Epithelial cell of proximal tubule (primary cell): ENCODE data around the gene PTPRJ. TPM values are rescaled to one million over a fixed set of nuclear protein-coding genes. Genes with fewer than 3 reads are reported as not detected.

ENCODE experiments used
- DNase-seq: peaks from one replicate; pipeline ENCODE4 v3.0.0-alpha.2; 2011; ENCODE audit warnings: low read depth
- H3K4me3 ChIP-seq: 2 replicates; pipeline ENCODE4 v1.5.1; 2011; ENCODE audit warnings: low read depth, mild to moderate bottlenecking, low read length
- total RNA-seq: library from RNA; depleted of rRNA; stranded (reverse); fragments of >200 nt; gene quantifications from 2 replicates; pipeline ENCODE4 v1.2.3, GENCODE V29; 2015
- TF ChIP-seq, protein P1 (sequence below): conservative IDR thresholded peaks from 2 replicates; pipeline ENCODE4 v1.5.1; 2012; ENCODE audit warnings: low read depth, mild to moderate bottlenecking, low read length

PTPRJ gene
- total RNA-seq, 1 donor from 2014 or later = 43.9 TPM

DNA sequence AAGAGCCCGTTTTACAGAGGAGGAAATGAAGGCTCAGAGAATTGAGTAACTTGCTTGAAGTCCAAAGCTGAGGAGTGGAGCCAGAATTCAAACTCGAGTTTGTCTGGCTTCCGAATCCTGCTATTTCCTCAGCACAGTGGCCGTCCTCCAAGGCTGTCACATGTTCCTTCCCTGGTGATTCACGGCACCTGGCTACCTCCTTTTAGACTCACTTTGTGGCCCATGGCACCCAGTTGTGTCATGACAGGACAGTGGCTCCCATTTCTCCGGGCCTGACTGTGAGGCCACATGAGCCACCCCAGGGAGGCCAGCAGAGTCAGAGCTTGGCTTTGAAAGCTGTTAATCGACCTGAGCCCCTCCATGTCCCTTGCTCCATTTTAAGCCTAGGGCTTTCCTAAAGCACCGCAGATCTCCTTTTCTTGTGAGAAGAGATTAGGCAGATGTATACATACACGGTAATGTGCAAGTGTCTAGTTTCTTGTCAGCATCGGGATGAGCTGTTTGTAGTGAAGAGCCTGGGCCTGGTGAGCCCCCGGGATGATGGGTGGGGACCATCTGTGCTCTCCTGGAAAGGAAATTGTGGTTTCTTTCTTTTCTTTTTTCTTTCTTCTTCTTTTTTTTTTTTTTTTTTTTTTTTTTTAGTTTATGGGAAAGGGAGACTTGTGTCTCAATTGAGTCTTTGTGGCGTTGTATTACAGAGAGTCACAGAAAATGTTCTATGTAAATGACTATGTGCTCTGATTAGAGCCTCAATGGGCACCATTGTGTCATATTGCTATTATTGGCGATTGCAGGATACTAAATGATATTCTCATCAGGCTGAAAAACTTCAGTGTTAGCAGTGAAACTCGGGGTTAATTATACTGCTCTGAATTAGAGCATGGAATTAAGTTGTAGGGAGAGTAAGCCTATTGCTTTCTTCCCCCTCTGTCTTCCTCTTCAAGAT is 54.8 kb downstream of the PTPRJ start:
- H3K4me3 ChIP-seq = no peak overlapping the region
- TF ChIP-seq, protein P1, sequence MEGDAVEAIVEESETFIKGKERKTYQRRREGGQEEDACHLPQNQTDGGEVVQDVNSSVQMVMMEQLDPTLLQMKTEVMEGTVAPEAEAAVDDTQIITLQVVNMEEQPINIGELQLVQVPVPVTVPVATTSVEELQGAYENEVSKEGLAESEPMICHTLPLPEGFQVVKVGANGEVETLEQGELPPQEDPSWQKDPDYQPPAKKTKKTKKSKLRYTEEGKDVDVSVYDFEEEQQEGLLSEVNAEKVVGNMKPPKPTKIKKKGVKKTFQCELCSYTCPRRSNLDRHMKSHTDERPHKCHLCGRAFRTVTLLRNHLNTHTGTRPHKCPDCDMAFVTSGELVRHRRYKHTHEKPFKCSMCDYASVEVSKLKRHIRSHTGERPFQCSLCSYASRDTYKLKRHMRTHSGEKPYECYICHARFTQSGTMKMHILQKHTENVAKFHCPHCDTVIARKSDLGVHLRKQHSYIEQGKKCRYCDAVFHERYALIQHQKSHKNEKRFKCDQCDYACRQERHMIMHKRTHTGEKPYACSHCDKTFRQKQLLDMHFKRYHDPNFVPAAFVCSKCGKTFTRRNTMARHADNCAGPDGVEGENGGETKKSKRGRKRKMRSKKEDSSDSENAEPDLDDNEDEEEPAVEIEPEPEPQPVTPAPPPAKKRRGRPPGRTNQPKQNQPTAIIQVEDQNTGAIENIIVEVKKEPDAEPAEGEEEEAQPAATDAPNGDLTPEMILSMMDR = no peak
- no peak for DNase-seq

DNA sequence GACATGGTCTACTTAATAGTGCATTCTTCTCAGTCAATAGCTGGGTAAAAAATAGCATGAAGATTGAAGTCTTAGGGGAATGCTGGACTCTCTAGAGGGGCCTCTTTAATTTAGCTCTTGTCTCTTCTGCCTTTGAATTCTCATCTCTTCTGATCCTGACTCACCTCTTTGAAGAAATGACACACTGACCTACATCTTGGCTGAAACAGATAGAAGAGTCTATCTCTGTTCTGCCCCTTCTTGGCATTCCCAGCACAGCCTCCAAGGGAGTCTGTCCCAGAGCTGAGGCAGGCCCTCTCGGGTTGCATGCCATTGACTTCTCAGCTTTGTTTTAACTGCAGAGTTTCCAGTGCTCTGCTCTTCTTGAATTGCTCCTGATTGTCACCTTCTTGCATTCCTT is 55.7 kb downstream of the PTPRJ start:
- H3K4me3 ChIP-seq = no peak overlapping the region
- DNase-seq = no peak
- TF ChIP-seq, protein P1 = no peak

DNA sequence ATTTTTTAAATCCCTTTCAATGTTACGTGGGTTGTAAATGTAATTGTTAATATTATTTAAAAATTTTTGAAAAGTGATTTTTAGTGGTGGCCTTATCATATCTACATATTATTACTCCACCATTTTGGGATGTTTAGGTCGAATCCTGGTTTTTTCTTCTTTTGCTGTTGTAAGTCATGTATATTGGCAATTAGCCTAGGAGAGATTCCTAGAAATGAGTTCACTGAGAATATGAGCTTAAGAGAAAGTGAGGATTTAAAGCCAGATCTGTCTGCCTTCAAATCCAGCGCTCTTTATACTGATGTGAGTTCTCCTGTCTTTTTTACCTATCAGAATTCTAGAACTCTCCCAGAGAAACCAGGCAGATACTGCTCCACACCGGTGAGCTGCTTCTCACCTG is 56.1 kb downstream of the PTPRJ start:
- no peak overlapping the region for H3K4me3 ChIP-seq
- DNase-seq = no peak
- TF ChIP-seq, protein P1 = no peak

DNA sequence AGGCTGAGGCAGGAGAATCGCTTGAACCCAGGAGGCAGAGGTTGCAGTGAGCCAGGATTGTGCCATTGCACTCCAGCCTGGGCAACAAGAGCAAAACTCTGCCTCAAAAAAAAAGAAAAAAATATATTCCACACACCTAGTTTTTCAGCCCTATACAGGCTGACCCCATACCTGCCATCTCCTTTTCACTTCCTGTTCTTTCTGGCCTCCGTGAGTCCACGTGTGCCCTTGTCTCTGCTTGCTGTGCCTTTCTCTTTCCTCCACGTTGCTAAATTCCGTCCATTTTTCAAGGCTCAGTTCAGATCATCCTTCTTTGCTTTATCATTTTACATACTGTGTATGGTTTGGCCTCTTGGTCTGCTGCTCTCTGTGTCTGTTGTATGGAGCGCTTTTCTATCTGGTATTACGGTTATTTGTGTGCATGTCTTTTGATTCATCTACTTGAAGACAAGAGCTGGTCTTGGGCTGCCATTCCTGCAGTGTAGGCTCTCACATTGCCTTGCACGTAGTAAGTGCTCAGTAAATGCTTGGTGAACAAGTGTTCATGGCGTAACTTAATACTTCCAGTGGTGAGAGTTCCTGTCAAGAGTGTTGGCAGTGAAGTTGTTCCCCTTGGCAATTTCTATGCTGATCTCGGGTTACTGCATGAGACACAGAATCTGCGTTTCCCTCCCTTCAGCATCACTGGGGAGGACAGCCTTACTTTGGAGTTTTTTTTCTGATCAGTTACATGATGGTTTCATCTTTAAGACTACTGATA is 57.5 kb downstream of the PTPRJ start:
- TF ChIP-seq, protein P1 = no peak
- H3K4me3 ChIP-seq = no peak overlapping the region
- no peak for DNase-seq

DNA sequence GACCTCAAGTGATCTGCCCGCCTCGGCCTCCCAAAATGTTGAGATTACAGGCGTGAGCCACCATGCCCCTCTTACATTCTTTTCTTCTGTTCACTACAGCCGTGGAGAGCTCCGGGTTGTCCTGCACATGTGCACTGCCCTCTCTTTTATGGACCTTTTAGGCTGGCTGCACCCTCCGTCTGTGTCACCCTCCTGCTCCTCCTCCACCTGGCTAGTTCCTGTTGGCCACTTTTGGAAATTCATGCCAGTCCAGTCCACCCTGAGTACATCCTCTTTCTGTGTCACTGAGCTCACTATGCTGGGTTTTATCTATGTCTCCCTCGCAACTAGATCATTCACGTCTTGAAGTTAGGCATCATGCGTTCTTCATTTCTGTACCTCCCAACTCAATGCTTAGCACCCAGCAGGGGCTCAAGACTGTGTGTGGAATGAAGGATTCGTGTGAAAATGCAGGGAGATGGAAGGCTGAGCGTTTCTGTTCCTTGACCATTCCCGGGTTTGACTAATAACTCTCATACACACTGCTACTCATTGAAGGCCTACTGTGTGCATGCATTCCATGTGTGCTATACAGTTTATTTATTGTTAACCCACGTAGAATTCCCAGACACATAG is 60.6 kb downstream of the PTPRJ start:
- H3K4me3 ChIP-seq = no peak overlapping the region
- TF ChIP-seq, protein P1 = no peak
- DNase-seq = no peak

DNA sequence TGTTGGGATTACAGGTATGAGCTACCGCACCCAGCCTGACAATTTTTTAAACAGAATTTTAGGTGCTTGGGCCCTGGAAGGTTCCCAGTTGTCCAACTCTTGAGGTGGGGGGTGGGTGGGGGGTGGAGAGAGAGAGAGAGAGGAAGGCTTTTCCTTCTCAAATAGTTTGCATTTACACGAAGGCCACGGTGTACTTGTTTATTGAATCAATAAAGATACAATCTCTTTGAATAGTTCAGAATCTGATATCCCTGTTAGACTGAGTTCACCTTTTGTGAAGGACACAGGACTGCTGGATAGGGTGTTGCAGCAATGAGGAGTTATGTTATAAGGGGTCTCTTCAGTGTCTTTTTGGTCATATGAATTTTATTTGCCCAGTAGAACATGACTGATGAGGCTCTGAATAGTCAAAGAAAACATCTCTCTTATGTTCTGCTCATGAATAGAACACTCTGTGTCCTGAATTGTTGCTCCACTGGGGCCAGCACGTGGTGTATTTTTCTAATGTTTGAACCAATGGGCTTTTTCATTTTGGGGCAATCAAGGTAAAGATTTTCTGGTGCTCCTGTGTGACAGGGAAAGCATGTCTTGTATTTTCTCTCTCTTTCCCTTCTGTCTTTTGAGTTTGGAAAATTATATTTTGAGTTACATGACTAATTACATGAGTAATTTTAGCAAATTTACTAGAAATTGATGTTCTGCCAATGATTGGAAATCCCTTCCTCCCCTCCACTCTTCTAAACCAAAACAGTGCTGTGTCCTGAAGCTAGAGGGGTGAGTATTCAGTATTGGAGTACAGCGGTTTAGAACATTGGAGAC is 61.7 kb downstream of the PTPRJ start:
- TF ChIP-seq, protein P1 = no peak
- DNase-seq = no peak
- no peak overlapping the region for H3K4me3 ChIP-seq
